ENCODE measurements around the gene FRMD4A.
"Not testable (repeated sequence)": the region's sequence is repeated elsewhere in the genome, so short reads cannot be mapped to it uniquely, and the experiment has no call there.

FRMD4A gene

DNA sequence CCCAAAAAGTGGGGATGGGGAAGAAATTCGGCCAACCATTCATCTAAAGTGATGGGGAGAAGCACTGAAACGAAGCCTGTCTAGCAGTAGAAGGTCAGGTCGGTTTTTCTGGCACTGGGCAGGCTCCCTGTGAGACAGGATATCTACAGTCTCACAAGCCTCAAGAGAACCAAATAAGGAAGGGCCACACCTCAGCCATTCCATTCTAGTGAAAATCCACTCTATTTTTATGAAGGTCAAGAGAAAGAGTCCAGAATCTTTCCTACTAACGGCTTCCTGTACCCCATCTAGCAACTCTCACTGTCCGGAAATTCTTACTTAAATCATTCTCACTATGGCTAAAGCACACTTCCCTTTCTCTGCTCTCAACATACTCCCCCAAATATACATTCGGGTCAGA, 476.9 kb downstream of the FRMD4A start:
- DNase-seq (ENCODE audit: low read depth, low spot score) = no peak

DNA sequence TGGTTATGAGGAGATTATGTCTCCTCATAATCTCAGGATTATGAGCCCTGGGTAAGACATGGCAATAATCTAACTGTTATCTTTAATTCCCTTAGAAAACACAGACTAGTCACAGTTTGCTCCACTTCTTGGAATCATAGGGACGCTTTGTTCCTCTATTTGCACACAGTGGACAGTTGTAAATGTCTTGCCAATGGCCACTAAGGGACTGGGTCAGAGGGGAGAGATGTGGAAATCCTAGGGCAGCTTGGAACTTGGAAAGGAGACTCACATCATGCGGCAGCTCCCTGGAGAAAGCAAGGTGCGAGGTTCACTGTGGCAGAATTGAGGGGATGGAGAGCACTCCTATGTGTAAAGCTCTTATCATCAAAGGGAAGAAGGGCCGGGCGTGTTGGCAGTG, 477.9 kb downstream of the FRMD4A start:
- no peak for DNase-seq (ENCODE audit: low read depth, low spot score)

DNA sequence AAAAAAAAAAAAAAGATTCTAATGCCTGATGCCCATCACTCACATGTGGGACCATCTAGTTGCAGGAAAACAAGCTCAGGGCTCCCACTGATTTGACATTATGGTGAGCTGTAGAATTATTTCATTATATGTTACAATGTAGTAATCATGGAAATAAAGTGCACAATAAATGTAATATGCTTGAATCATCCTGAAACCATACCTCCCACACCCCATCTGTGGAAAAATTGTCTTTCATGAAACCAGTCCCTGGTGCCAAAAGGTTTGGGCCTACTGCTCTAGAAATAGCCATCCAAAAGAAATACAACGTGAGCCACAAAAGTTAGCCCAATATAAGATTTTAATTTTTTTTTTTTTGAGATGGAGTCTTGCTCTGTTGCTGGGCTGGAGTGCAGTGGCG, 478.8 kb downstream of the FRMD4A start:
- no peak for DNase-seq (ENCODE audit: low read depth, low spot score)

DNA sequence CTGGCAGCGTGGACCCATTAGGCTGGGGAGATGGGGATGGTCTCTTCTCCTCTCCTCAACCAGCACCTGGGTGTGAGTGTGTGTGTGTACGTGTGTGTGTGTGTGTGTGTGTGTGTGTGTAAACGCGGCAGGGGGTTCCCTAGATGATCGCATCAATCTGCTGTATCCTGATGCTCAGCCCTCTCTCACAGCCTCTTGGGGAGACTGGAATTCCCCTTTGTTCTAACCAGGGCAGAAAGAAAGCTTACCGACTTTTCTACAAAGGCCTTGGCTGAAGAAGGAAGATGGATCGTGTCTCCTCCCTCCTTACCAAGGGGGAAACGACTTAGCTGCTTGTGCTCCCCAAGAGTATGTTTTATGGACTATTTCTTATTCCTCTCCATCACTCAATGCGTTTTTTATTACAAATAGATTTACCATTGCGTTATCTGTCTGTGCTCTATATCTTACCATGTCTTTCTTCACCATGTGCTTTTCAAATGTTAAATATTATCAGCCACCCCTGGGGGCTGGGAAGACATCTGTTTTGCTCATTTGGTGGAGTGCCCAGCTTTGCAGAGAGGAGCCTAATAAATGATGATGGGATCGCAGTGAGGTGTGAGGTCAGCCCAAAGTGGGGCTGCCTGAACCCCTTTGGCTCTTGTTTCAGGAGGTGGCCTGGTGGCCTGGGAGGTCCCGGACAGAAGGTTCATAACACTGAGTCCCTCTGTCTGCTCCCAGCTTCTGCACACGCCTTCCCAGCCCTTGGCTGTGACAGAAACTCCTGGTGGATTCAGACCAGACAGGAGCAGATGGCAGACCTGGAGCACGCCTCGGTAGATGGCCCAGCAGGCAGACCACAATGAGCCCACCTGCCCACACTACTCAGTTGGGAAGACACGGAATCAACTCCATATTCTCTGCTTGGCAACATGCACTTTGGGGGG, 481.9 kb downstream of the FRMD4A start:
- DNase-seq (ENCODE audit: low read depth, low spot score) = no peak

DNA sequence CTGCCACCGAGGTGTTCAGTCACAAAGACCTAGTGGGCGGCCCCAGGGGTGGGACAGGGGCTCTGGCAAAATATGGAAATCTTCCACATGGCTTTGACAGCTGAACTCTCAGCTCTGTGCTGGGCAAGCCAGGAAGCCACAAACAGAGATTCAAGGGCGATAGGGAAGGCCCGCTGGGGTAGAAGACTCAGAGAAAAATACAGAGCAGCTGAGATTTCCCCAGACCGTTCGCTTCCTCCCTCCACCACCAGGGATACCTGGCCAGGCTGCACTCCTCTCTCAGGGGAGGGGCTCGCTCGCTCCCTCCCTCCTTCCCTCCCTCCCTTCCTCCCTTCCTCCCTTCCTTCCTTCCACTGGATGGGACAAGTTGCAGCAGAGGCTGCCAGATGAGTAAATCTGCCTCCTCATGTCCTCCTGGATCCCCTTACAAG, 483.5 kb downstream of the FRMD4A start:
- no peak for DNase-seq (ENCODE audit: low read depth, low spot score)

DNA sequence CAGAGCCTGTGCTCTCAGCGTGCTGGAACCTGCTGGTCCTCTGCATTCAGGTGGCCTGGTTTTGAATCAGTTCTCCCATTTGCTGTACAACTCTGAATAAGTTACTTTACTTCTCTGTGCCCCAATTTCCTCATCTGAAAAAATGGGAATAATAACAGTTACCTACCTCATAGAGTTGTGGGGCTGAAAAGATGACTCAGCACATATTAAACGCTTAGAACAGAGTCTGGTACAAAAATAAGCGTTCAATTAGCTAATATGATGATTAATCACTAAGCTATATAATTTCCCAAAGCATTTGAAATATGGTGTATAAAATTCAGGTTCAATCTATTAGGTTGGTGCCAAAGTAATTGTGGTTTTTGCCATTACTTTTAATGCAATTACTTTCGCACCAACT, 484.8 kb downstream of the FRMD4A start:
- DNase-seq (ENCODE audit: low read depth, low spot score) = no peak

DNA sequence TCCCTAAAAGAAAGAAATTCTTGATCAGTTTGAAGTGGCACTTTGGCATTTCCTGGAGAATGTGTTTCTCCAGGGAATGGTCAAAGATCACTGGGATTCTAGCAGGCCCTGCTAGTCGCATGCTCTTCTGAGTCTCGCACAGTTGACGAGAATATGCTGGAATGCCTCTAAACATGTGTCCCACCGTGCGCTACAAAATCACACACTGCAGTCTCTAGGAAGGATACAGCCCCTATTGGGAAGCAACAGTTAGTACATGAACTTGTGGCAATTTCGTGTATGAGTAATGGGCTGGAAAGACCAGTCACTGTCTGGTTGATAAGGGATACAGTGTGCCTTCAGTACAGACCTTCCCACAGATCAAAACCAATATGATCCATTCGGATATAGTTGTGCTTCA, 486.1 kb downstream of the FRMD4A start:
- no peak for DNase-seq (ENCODE audit: low read depth, low spot score)

DNA sequence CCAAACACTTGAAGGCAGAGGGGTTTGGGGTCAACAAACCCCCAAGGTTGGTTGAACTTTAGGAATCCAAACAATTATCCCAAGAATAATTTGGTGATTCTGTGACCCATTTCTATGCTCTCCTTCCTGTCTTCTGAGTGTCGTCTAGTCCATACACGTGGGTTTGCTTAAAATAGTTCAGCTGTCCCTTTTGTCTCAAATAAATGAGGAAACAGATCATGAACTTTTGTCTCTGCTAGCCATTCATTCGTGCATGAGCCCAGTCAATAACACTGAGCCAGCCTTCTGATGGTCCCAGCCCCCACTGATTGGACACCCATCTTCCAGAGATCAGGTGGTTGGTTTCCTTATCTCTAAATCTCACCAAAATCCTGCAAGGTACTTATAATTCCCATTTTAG, 488.6 kb downstream of the FRMD4A start:
- DNase-seq (ENCODE audit: low read depth, low spot score) = no peak

DNA sequence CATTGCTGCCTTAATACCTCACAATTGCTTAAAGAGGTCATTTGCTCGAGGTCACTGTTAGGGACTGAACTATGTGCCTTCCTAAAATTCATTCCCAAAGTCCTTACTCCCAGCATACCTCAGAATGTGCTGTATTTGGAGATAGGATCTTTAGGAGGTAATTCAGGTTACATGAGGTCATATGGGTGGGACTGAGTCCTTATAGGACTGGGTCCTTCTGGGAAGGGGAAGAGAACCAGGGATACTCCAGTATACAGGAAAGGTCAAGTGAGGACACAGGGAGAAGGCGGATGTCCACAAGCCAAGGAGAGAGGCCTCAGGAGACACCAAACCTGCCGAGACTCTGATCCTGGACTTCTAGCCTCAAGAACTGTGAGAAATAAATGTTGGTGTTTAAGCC, 490.7 kb downstream of the FRMD4A start:
- DNase-seq (ENCODE audit: low read depth, low spot score) = no peak

DNA sequence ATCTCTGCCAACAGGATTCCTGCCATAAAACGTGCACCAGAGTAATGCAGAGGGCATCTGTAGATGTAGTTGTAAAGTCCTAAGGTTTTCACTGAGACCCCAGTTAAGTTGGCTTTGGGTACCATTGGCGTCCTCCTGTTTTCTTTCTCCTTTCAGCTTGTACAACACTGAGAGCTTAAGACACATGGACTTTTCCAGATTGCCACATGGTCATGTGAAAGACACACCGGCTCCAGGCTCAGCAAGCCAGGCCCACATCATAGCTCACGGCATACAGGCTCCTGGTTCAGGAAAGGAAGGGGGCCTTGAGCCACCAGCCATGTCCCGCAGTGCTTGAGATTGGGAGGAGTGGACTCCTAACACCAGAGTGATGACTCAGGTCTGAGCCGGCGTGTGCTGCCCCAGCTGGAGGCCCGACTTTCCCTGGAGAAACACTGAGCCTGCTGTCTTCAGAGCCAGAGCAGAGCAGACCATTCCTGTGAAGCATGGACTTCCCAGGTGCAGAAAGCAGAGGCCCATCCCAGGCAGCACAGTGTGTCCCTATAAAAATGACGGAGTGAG, 491.2 kb downstream of the FRMD4A start:
- no peak for DNase-seq (ENCODE audit: low read depth, low spot score)

DNA sequence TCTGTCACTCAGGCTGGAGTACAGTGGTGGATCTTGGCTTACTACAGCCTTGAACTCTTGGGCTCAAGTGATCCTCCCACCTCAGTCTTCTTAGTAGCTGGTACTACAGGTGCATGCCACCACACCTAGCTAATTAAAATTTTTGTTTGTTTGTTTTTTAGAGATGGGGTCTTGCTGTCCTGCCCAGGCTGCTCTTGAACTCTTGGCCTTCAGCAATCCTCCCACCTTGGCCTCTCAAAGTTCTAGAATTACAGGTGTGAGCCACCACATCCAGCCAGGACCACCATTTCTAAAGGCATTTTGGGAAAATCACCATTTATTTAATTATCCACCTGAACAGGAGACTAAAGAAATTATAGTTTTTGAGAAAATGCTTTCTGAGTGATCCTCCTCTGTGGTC, 491.7 kb downstream of the FRMD4A start:
- DNase-seq (ENCODE audit: low read depth, low spot score) = no peak

DNA sequence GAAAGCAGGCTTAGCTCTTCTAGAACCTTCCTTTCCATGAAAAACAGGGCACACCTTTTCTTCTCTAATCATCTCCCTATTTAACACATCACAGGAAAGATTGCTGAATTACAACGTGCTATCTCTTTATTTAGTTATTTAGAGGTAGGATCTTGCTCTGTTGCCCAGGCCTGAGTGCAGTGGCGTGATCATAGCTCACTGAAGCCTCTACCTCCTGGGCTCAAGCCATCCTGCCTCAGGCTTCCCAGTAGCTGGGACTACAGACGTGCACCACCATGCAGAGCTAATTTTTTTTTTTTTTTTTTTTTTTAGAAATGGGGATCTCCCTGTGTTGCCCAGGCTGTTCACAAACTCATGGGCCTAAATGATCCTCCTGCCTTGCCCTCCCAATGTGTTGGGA, 492.8 kb downstream of the FRMD4A start:
- DNase-seq (ENCODE audit: low read depth, low spot score) = no peak

DNA sequence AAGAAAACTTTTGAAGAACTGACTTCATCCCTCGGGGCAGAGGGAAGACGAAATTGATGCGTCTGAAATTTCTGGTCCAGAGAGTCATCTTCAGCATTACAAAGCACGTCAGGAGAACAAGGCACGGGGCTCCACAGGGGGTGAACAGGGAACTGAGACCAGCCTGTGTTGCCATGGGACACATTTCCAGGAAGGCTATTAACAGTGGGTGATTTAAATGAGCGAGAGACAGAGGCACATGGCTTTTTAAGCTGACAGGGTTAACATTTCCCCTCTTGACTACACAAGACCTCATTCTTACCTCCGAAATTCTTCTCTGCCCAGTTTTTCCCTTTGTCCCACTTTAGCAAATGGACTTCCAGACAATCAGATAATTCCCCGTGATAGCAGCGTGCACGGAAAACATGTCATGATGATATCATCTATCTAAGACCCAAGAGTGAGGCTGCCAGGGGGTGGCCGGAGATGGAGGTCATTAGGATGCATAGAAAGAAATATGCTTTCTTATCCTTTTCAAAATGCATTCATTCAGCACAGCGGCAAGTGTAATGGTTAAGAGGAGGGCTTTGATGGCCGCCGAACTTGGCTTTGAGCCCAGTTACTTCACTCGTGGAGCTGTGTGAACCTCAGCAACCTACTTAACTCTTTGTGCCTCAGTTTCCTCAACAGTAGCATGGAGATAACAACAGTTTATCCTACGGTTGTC, 496.0 kb downstream of the FRMD4A start:
- no peak for DNase-seq (ENCODE audit: low read depth, low spot score)

DNA sequence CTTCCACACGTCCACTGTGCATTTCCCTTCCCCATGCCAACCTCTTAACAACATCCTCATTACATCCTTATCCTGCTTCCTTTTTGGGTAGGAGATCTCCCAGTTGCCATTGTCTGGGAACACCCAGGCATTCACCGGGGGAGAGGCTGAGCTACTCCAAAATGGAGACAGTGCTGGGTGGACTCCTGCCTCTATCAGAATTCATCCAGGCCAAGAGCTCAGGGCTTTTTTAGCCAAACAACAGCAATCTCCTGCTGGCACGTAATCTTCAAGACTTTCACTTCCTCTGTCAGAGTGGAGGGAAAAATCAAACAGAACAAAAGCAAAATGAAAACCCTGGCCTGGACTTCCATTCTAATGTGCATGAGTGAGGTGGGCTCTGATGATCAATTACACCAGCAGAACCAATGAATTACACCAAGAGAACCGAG, 499.0 kb downstream of the FRMD4A start:
- DNase-seq (ENCODE audit: low read depth, low spot score) = no peak

DNA sequence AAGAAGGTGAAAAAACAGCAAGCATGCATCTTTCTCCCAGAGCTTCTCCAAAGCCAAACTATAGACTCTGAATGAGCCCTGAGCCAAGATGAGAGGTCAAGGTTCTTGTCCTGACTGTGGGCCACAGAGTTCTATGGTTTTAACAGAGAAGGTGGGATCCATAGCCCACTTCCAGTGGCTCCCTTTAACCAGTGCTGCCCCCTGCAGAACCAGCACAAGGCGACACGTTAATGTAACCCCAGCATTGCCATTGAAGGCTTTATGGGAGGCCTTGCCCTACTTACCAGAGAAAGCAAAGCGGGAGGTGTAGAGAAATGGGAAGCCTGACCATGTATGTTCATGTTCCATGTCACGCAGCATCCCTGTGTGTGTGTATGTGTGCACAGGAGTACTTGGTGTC, 500.3 kb downstream of the FRMD4A start:
- DNase-seq (ENCODE audit: low read depth, low spot score) = no peak

DNA sequence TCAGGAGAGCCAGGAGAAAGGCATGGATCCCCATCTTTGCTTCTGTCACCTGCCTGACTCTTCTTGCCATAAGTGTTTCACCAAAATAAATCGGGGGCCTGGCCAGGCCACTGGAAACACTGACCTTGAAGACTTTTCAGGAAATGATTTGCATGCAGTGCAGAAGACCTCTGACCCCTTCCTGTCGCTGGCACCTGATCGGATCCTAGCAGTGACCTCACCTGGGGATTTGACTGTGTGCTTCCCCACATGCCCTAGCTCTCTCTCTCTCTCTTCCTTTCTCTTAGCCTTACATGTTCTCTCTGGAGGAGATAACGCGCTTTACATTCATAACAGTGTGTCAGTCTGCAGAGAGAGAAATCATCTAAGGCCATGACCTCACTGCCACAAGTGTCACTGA, 500.9 kb downstream of the FRMD4A start:
- no peak for DNase-seq (ENCODE audit: low read depth, low spot score)

DNA sequence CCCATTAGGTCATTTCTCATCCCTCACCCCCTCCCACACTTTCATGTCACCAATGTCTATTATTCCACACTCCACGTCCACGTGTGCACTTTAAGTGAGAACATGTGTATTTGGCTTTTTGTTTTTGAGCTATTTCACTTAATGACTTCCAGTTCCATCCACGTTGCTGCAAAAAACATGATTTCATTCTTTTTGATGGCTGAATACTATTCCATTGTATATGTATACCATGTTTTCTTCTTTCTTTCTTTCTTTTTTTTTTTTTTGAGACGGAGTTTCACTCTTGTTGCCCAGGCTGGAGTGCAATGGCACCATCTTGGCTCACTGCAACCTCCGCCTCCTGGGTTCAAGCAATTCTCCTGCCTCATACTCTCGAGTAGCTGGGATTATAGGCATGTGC, 502.4 kb downstream of the FRMD4A start:
- DNase-seq (ENCODE audit: low read depth, low spot score) = not testable (repeated sequence)

DNA sequence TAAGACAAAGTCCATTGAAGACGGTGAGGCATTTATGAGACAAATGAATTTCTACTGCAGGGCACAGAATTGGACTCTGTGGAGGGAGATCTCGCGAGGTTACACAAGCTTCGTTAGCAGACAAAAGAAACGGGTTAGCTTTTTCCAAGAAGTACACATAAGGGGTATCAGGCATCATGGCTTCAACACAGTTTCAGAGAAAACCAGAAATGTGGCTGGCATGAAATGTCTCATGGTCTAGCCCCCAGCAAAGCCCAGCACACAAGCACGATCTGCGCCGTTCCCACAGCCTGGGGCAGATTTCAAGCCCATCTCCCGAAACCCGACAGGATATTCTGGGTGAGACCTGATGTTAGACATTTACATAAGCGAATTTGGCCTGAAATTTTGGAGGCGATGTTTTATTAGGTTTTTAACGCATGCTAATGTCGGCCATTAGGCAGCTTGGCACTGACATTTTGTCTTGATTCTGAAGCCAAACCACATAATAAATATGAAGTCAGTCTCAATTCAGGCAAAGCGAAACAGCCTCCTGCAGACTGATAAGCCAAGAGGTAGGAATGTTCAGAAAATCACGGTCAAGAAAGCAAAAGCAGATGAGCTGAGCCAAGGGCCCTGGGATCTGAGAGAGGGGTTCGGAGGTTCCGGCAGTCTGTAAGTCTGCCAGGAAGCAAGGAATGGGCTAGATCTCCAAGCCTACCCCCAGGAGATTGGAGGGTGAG, 503.5 kb downstream of the FRMD4A start:
- no peak for DNase-seq (ENCODE audit: low read depth, low spot score)

DNA sequence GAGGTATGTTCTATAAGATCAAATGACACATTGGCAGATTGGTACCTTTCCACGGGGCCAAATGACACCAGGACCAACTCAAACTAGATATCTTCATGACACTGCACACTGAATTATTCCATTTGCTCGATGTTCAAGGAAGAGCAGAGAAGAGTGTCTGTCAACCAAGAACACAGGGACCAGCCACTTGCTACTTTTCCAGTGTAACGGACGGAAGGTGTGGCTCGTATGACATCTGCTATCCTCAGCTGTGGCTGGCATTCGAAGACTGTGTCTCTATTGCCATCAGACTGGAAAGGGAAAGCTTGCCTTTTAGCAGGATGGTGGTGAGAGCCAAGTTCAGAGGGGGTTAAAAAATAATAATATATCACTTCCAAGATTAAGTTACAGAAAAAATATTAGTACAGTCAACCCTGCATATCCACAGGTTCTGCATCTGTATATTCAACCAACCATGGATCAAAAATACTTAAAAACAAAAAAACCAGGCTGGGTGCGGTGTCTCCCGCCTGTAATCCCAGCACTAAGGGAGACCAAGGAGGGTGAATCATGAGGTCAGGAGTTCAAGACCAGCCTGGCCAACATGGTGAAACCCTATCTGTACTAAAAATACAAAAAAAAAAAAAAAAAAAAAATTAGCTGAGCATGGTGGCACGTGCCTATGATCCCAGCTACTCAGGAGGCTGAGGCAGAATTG, 506.9 kb downstream of the FRMD4A start:
- no peak for DNase-seq (ENCODE audit: low read depth, low spot score)

DNA sequence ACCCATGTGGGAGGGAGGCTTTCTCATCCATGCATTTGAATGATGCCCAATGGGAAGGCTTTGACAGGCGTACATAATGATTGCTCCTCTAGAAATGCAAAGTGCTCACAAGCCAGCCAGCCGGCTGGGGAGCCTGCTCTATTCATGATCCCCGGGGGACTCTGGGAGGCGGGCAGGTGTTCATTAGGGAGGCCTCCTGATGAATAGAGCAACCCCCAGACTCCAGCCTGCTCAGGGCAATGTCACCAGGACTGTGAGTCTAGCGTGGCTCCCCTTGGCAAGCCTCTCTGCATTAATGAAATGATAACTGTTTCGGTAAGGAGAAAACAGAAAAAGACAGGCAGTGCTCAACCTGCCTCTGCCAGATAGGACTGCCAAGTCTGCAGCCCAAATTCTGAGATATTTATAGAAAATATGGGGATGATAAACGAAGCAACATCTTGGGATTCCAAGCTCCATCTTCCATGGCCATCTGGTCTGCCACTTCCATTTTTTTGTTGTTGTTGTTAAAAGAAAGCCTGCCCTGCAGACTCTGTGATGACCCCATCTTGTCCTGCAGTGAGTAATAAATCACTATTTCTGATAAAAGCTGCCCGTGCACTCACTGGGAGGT, 507.5 kb downstream of the FRMD4A start:
- no peak for DNase-seq (ENCODE audit: low read depth, low spot score)

DNA sequence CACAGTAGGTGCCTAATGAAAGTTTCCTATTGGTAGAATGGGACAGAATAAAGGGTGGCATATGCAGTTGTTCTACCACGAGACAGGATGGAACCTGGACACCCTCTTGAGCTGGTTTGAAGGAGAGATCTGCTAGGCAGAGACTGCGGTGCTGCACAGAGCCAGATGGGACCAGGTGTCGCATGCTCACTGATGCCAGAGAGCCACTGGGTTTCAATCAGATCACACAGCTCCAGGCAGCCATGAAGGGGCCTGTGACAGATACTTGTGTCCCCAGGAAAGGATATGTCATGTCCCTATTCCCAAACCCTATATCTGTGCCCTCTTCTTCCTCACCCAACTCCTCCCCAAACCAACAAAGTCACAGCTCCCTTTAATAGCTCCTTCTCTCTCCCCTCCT, 508.2 kb downstream of the FRMD4A start:
- no peak for DNase-seq (ENCODE audit: low read depth, low spot score)

All from activated CD4-positive, CD25-positive, alpha-beta regulatory T cell treated with anti-CD3 and anti-CD28 coated beads, Interleukin-2, amount 50 U/mL, for 16 hours (primary cell).